HUES48 (cell line): ENCODE data around the gene OR4A15.

Experiments
- H3K27ac ChIP-seq: one replicate; pipeline ENCODE4 v1.7.0; 2013; ENCODE audit warnings: low read depth, low read length, inconsistent platforms
- H3K27me3 ChIP-seq: 2 replicates; pipeline ENCODE4 v1.6.1; 2013; ENCODE audit warnings: mild to moderate bottlenecking, low read length; ENCODE audit not compliant: control insufficient read depth, insufficient read depth
- H3K36me3 ChIP-seq: 2 replicates; pipeline ENCODE4 v1.6.1; 2013; ENCODE audit warnings: low read length; ENCODE audit not compliant: control insufficient read depth, insufficient read depth
- H3K4me1 ChIP-seq: 2 replicates; pipeline ENCODE4 v1.6.1; 2013; ENCODE audit warnings: mild to moderate bottlenecking, low read length; ENCODE audit not compliant: control insufficient read depth, insufficient read depth
- H3K4me3 ChIP-seq: 2 replicates; pipeline ENCODE4 v1.5.1; 2013; ENCODE audit warnings: mild to moderate bottlenecking, low read depth, low read length
- H3K9ac ChIP-seq: 2 replicates; pipeline ENCODE4 v1.6.1; 2013; ENCODE audit warnings: mild to moderate bottlenecking, low read depth, low read length, moderate library complexity
- H3K9me3 ChIP-seq: 2 replicates; pipeline ENCODE4 v1.6.1; 2013; ENCODE audit warnings: low read length; ENCODE audit not compliant: control insufficient read depth, insufficient read depth

OR4A15 gene

DNA sequence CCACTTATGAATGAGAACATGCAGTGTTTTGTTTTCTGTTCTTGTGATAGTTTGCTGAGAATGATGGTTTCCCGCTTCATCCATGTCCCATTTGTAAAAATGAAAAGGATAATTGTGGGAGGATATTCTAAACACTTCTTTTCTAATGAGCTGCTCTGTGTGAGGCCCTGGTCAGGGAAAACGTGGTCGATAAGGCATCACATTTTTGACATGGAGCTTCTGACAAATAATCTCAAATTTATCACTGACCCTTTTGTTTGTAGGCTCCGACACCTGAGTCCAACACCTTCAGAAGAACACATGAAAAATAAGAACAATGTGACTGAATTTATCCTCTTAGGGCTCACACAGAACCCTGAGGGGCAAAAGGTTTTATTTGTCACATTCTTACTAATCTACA lies at the start of gene OR4A15:
Gene OR4A15, plus strand, starts transcription at position 301 of the 400 bp plus-strand sequence. Its CDS starts 0 bp downstream, at position 301.
- peaks cover 89% of the 10 kb centered on the region for H3K9me3 ChIP-seq
- no peak within 1 kb of the TSS for H3K27ac ChIP-seq
- no peak within 1 kb of the TSS for H3K4me3 ChIP-seq
- H3K36me3 ChIP-seq, result no peaks in the 10 kb centered on the region
- H3K27me3 ChIP-seq, result no peaks in the 10 kb centered on the region
- H3K4me1 ChIP-seq, result no peaks in the 10 kb centered on the region
- H3K9ac ChIP-seq, result no peak within 1 kb of the TSS

DNA sequence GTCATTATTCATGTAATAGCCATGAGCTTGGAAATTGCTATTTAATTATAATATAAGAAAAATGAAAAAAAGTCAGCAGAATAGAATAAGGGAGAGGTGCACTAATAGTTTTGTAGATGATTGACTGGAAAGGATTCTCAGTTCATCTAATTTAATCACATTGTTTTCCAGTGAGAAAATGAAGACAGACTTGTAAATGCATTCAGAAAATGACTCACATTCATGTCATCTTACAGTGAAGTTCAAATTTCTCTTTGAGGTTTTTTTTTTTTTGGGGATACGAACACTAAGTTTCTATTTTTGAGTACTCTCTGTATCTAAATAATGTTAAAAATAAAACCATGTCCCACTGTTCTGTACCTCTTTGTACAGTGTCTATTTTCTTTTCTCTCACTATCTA lies 43.3 kb upstream of the OR4A15 start:
- H3K36me3 ChIP-seq, result no peaks in the 10 kb centered on the region
- H3K4me3 ChIP-seq, result no peak overlapping the region
- H3K27me3 ChIP-seq, result no peaks in the 10 kb centered on the region
- no peak overlapping the region for H3K27ac ChIP-seq
- peaks cover 81% of the 10 kb centered on the region for H3K9me3 ChIP-seq
- H3K4me1 ChIP-seq, result no peaks in the 10 kb centered on the region
- H3K9ac ChIP-seq, result no peak overlapping the region

DNA sequence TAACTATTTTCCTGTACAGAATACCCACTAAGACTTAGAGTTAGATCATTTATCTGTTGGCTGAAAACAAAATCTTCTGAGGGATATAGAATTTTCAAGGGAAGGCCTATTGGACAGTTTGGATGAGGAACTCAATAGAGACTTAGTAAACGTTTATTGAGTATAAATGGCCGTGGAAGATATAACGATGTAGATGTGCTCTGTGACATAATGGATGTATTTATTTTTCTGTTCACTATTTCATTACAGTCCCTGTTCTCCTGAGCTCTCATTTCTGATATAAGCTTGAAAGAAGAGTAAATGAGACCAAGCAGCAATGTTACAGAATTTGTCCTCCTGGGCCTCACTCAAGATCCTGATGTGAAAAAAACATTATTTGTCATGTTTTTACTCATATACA lies 24.9 kb upstream of the OR4A15 start, which contains the start of gene OR4A16:
Gene OR4A16, plus strand, starts transcription at position 301 of the 400 bp plus-strand sequence. Its CDS starts 0 bp downstream, at position 301.
- Histone ChIP-seq H3K4me1 (no peaks in the 10 kb centered on the region), H3K9me3 (peaks cover 85% of the 10 kb centered on the region), H3K9ac (no peak within 1 kb of the TSS), H3K27me3 (no peaks in the 10 kb centered on the region), H3K27ac (no peak within 1 kb of the TSS), H3K4me3 (no peak within 1 kb of the TSS), H3K36me3 (no peaks in the 10 kb centered on the region)

DNA sequence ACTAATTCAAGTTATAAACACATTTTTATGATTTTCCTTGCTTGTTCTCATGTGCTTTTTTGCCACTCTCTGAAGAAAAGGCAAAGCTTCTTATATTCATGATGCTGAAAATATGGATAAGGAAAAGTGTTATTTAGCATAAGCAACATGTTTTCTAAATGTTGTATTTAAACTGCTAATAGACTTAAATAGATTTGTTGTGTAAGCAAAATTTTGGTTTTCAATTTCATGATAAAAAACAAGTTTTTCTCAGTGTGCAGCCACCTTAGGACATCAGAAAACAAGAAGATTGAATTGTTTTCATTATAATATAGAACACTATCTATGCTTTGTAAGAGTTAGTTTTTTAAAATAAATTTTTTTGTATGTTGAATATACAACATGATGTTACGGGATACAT lies 22.5 kb upstream of the OR4A15 start:
- peaks cover 89% of the 10 kb centered on the region for H3K9me3 ChIP-seq

DNA sequence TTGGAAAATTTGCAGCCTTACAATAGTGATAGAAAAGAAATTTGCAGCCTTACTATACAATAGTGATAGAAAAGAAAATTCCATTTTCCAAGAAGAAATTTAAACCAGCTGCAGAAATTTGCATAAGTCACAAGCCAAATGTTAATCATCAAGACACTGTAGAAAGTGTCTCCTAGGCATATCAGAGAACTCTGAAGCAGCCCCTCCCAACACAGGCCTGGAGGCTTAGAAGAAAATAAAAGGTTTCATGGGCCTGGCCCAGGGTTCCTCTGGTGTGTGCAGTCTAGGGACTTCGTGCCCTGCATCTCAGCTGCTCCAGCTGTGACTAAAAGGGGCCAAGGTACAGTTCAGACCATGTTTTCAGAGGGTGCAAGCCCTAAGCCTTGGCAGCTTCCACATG lies 18.7 kb upstream of the OR4A15 start:
- Histone ChIP-seq H3K27me3 (no peaks in the 10 kb centered on the region), H3K4me1 (no peaks in the 10 kb centered on the region), H3K9me3 (peaks cover 93% of the 10 kb centered on the region), H3K27ac (no peak overlapping the region), H3K4me3 (no peak overlapping the region), H3K36me3 (no peaks in the 10 kb centered on the region), H3K9ac (no peak overlapping the region)

More for the DNA sequence above, 22.5 kb upstream of the OR4A15 start:
- Histone ChIP-seq H3K36me3 (no peaks in the 10 kb centered on the region), H3K4me3 (no peak overlapping the region), H3K4me1 (no peaks in the 10 kb centered on the region), H3K27ac (no peak overlapping the region), H3K9ac (no peak overlapping the region), H3K27me3 (no peaks in the 10 kb centered on the region)

DNA sequence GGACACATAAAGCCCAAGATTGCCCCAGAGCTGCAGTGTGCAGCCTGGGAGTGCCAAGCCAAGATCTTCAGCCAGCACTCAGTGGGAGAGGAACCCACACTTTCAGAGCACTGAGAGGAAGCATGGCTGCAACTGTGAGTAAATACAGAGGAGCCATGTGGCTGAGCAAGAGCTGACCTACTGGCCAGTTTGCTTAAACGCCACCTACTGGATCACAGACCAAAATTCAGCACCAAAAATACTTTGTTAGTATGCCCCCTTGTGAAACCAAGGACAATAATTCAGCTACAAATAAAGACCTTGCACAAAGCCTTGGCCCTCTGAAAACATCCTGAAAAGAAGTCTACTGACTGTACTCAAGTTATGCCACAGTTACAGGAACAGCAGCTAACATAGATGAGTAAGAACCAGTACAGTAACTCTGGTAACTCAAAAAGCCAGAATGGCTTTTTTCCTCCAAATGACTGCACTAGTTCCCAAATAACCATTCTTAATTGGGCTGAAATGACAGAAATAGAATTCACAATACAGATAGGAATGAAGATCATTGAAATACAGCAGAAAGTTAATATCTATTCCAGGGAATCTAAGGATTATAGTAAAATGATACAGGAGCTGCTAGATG lies 10.1 kb upstream of the OR4A15 start:
- H3K9me3 ChIP-seq, result peaks cover 99% of the 10 kb centered on the region
- no peak overlapping the region for H3K27ac ChIP-seq
- H3K9ac ChIP-seq, result no peak overlapping the region

DNA sequence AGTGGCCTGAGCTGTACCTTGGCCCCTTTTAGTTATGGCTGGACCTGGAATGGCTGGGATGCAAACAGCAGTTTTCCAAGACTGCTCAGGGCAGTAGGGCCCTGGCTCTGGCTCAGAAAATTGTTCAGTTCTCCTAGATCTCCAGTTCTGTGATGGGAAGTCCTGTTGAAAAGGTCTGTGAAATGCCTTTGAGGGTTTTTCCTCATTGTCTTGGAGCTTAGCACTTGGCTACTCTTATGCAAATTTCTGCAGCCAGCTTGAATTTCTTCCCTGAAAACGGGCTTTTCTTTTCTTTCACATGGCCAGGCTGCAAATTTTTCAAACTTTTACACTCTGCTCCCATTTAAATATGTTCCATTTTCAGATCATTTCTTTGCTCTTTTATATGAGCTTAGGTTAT lies 33.2 kb downstream of the OR4A15 start:
- no peak overlapping the region for H3K27ac ChIP-seq
- H3K9me3 ChIP-seq, result peaks cover 75% of the 10 kb centered on the region
- no peak overlapping the region for H3K9ac ChIP-seq
- no peak overlapping the region for H3K4me3 ChIP-seq
- H3K27me3 ChIP-seq, result no peaks in the 10 kb centered on the region
- H3K4me1 ChIP-seq, result no peaks in the 10 kb centered on the region
- H3K36me3 ChIP-seq, result no peaks in the 10 kb centered on the region

More for the DNA sequence above, 10.1 kb upstream of the OR4A15 start:
- Histone ChIP-seq H3K4me1 (no peaks in the 10 kb centered on the region), H3K27me3 (no peaks in the 10 kb centered on the region), H3K36me3 (no peaks in the 10 kb centered on the region), H3K4me3 (no peak overlapping the region)
